OCI-LY1 (cell line): ENCODE data around the gene POT1.

ENCODE experiments used
- H2AFZ ChIP-seq: fragments of 200-600 bp; sonication (generic), shearing (Covaris generic); 2 replicates; pipeline ENCODE4 v1.6.0; 2014; ENCODE audit warnings: antibody characterized with exemption, mild to moderate bottlenecking, low read length
- H3F3A ChIP-seq: fragments of 200-600 bp; sonication (generic), shearing (Covaris generic); 2 replicates; pipeline ENCODE4 v1.6.0; 2014; ENCODE audit warnings: mild to moderate bottlenecking, antibody characterized with exemption, low read length, moderate library complexity; ENCODE audit not compliant: insufficient read depth
- H3K27ac ChIP-seq: fragments of 200-600 bp; sonication (generic); 2 replicates; pipeline ENCODE4 v1.5.1; 2014; ENCODE audit warnings: low read length, mixed run types, mild to moderate bottlenecking, low read depth; ENCODE audit not compliant: poor library complexity, severe bottlenecking
- H3K27me3 ChIP-seq: fragments of 200-600 bp; sonication (generic); 2 replicates; pipeline ENCODE4 v1.6.0; 2014; ENCODE audit warnings: antibody characterized with exemption, mild to moderate bottlenecking, low read length, moderate library complexity; ENCODE audit not compliant: insufficient read depth
- H3K36me3 ChIP-seq: fragments of 200-600 bp; sonication (generic); 2 replicates; pipeline ENCODE4 v1.6.1; 2014; ENCODE audit warnings: mild to moderate bottlenecking, antibody characterized with exemption, low read length, moderate library complexity, mixed read lengths; ENCODE audit not compliant: insufficient read depth
- H3K4me1 ChIP-seq: fragments of 200-600 bp; sonication (generic); 2 replicates; pipeline ENCODE4 v1.5.1; 2014; ENCODE audit warnings: mild to moderate bottlenecking, low read length, moderate library complexity; ENCODE audit not compliant: insufficient read depth, severe bottlenecking
- H3K4me2 ChIP-seq: fragments of 200-600 bp; sonication (generic), shearing (Covaris generic); 2 replicates; pipeline ENCODE4 v1.6.1; 2014; ENCODE audit warnings: low read length
- H3K4me3 ChIP-seq: fragments of 200-600 bp; sonication (generic); 2 replicates; pipeline ENCODE4 v1.5.1; 2014; ENCODE audit warnings: low read length, low read depth, mild to moderate bottlenecking, mixed read lengths; ENCODE audit not compliant: poor library complexity, severe bottlenecking
- H3K79me2 ChIP-seq: fragments of 200-600 bp; shearing (Covaris generic); 2 replicates; pipeline ENCODE4 v1.6.1; 2016; ENCODE audit warnings: mixed run types, low read length, mixed read lengths; ENCODE audit not compliant: insufficient read depth
- H3K9ac ChIP-seq: fragments of 200-600 bp; sonication (generic), shearing (Covaris generic); 2 replicates; pipeline ENCODE4 v1.6.1; 2014; ENCODE audit warnings: mild to moderate bottlenecking, low read length, mixed read lengths
- H3K9me2 ChIP-seq: fragments of 200-600 bp; sonication (generic), shearing (Covaris generic); 2 replicates; pipeline ENCODE4 v1.6.1; 2014; ENCODE audit warnings: low read depth, mild to moderate bottlenecking, low read length, mixed read lengths
- H3K9me3 ChIP-seq: fragments of 200-600 bp; shearing (Covaris generic); 2 replicates; pipeline ENCODE4 v1.6.1; 2014; ENCODE audit warnings: low read length, mixed read lengths
- H4K20me1 ChIP-seq: fragments of 200-600 bp; sonication (generic), shearing (Covaris generic); 2 replicates; pipeline ENCODE4 v1.6.0; 2016; ENCODE audit warnings: mild to moderate bottlenecking, low read length; ENCODE audit not compliant: insufficient read depth
- EZH2 ChIP-seq: fragments of 200-600 bp; sonication (generic), shearing (Covaris generic); IDR thresholded peaks from 2 replicates; pipeline ENCODE4 v1.8.0; 2017; ENCODE audit warnings: borderline replicate concordance, mixed run types, mild to moderate bottlenecking, antibody characterized with exemption, low read length, moderate library complexity, mixed read lengths
- TF ChIP-seq, protein P1 (sequence below): fragments of 200-600 bp; sonication (generic), shearing (Covaris generic); IDR thresholded peaks from 2 replicates; pipeline ENCODE4 v1.5.1; 2017; ENCODE audit warnings: mild to moderate bottlenecking, antibody characterized with exemption, low read length, moderate library complexity, mixed read lengths

POT1 gene

DNA sequence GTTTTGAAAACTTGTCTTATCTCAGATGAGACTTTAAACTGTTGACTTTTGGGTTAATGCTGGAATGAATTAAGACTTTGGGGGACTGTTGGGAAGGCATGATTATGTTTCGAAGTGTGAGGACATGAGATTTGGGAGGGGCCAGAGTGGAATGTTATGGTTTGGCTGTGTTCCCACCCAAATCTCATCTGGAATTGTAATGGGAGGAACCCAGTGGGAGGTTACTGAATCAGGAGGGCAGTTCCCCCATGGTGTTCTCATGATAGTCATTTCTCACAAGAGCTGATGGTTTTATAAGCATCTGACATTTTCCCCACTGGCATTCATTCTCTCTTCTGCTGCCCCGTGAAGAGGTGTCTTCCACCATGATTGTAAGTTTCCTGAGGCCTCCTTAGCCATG is 13.8 kb upstream of the POT1 start:
- Histone ChIP-seq H3K4me2 (no peak overlapping the region), H3K9ac (no peak overlapping the region), H3K27me3 (no peaks in the 10 kb centered on the region), H3K9me2 (no peaks in the 10 kb centered on the region), H3K79me2 (no peaks in the 10 kb centered on the region), H2AFZ (no peak overlapping the region), H4K20me1 (no peaks in the 10 kb centered on the region), H3K36me3 (no peaks in the 10 kb centered on the region), H3K4me3 (no peak overlapping the region), H3K4me1 (no peaks in the 10 kb centered on the region), H3K27ac (no peak overlapping the region), H3F3A (no peaks in the 10 kb centered on the region), H3K9me3 (no peaks in the 10 kb centered on the region)
- TF ChIP-seq EZH2, result no peak
- TF ChIP-seq, protein P1, sequence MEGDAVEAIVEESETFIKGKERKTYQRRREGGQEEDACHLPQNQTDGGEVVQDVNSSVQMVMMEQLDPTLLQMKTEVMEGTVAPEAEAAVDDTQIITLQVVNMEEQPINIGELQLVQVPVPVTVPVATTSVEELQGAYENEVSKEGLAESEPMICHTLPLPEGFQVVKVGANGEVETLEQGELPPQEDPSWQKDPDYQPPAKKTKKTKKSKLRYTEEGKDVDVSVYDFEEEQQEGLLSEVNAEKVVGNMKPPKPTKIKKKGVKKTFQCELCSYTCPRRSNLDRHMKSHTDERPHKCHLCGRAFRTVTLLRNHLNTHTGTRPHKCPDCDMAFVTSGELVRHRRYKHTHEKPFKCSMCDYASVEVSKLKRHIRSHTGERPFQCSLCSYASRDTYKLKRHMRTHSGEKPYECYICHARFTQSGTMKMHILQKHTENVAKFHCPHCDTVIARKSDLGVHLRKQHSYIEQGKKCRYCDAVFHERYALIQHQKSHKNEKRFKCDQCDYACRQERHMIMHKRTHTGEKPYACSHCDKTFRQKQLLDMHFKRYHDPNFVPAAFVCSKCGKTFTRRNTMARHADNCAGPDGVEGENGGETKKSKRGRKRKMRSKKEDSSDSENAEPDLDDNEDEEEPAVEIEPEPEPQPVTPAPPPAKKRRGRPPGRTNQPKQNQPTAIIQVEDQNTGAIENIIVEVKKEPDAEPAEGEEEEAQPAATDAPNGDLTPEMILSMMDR, result no peak

DNA sequence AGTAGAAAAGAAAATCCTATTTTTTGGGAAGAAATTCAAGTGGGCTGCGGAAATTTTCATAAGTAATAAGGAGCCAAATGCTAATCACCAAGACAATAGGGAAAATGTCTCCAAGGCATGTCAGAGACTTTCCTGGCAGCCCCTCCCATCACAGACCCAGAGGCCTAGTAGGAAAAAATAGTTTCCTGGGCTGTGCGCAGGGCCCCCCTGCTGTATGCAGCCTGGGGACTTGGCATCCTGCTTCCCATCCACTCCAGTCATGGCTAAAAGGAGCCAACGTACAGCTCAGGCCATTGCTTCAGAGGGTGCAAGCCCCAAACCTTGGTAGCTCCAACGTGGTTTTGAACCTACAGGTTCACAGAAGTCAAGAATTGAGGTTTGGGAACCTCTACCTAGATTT is 12.8 kb upstream of the POT1 start:
- Histone ChIP-seq H3K4me3 (no peak overlapping the region), H3K79me2 (no peaks in the 10 kb centered on the region), H2AFZ (no peak overlapping the region), H4K20me1 (no peaks in the 10 kb centered on the region), H3F3A (no peaks in the 10 kb centered on the region), H3K27me3 (no peaks in the 10 kb centered on the region), H3K9ac (no peak overlapping the region), H3K4me1 (no peaks in the 10 kb centered on the region), H3K36me3 (no peaks in the 10 kb centered on the region), H3K27ac (no peak overlapping the region), H3K9me3 (no peaks in the 10 kb centered on the region), H3K4me2 (no peak overlapping the region), H3K9me2 (no peaks in the 10 kb centered on the region)
- TF ChIP-seq, protein P1, result no peak
- no peak for TF ChIP-seq EZH2

DNA sequence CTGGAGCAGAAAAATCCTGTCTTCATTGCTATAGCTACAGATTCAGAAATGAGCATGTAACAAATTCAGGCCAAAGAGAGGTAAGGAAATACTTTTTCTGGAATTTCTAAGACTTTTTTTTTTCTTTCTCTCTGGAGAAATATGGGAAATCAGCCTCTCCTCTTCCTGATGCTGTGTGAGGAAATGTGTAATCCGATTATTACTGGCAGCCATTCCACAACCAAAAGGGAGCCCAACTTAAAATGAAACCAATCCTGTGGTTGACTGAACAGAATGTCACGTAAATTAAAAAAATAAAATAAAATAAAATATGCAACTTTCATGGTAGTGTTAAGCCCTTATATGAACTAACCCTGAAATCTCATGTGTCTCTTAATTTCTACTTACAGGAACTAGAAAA is 10.7 kb upstream of the POT1 start:
- H3K27ac ChIP-seq, result no peak overlapping the region
- TF ChIP-seq, protein P1, result no peak
- H3K4me3 ChIP-seq, result no peak overlapping the region
- H2AFZ ChIP-seq, result no peak overlapping the region
- no peaks in the 10 kb centered on the region for H3K79me2 ChIP-seq
- no peak overlapping the region for H3K4me2 ChIP-seq
- H3K4me1 ChIP-seq, result no peaks in the 10 kb centered on the region
- H4K20me1 ChIP-seq, result no peaks in the 10 kb centered on the region
- H3K9me2 ChIP-seq, result no peaks in the 10 kb centered on the region
- H3K27me3 ChIP-seq, result no peaks in the 10 kb centered on the region
- no peaks in the 10 kb centered on the region for H3K36me3 ChIP-seq
- no peaks in the 10 kb centered on the region for H3K9me3 ChIP-seq
- no peak overlapping the region for H3K9ac ChIP-seq
- no peaks in the 10 kb centered on the region for H3F3A ChIP-seq
